IMR-90 (cell line): ENCODE results near the gene DOCK9. TPM values are rescaled to one million over a fixed set of nuclear protein-coding genes. Genes with fewer than 3 reads are reported as not detected.

Source experiments
- ATAC-seq: fragments of 200-7000 bp; cut with Tn5 transposase; 2 replicates; pipeline ENCODE4 v1.9.1; 2020; ENCODE audit warnings: low read depth, mild to moderate bottlenecking, moderate library complexity
- Bru-seq: library from RNA; stranded (reverse); fragments of 400-500 nt; gene quantifications from one replicate; lab custom pipeline; 2021; lab: Mats Ljungman, UMichigan
- BruChase-seq, 2 experiments: library from RNA; stranded (reverse); fragments of 400-500 nt; gene quantifications; one replicate each; lab custom pipeline; 2021; lab: Mats Ljungman, UMichigan
- BruUV-seq: library from RNA; stranded (reverse); fragments of 400-500 nt; replicated peaks from 2 replicates; lab custom pipeline; 2021; lab: Mats Ljungman, UMichigan
- CTCF ChIA-PET: fragments of 300-600 bp; formaldehyde crosslinking; extraction: SDS; loops from one replicate; lab custom pipeline; 2021; ENCODE audit warnings: antibody characterized with exemption; lab: Yijun Ruan, JAX
- POLR2A ChIA-PET: fragments of 300-600 bp; sonication (Branson Sonifier 250); formaldehyde crosslinking; loops from one replicate; lab custom pipeline; 2022; ENCODE audit warnings: antibody characterized with exemption; ENCODE audit not compliant: unreplicated experiment; lab: Charles Lee
- DNase-seq: peaks from one replicate; pipeline ENCODE4 v3.0.0; 2013
- H2AFZ ChIP-seq: replicated peaks from 2 replicates; pipeline ENCODE3; 2013; ENCODE audit warnings: low read length, mild to moderate bottlenecking; ENCODE audit not compliant: poor library complexity
- H2AK5ac ChIP-seq: 2 replicates; pipeline ENCODE4 v1.6.1; 2013; ENCODE audit warnings: low read depth, low read length, inconsistent platforms
- H2AK9ac ChIP-seq: replicated peaks from 2 replicates; pipeline ENCODE3; 2013; ENCODE audit warnings: mild to moderate bottlenecking, low read depth, low read length, moderate library complexity; ENCODE audit not compliant: poor library complexity
- H2BK120ac ChIP-seq: 2 replicates; pipeline ENCODE4 v1.6.1; 2013; ENCODE audit warnings: low read depth, low read length, inconsistent platforms
- H2BK15ac ChIP-seq: 3 replicates; pipeline ENCODE4 v1.6.1; 2013; ENCODE audit warnings: low read depth, low read length, inconsistent platforms
- H2BK20ac ChIP-seq: 2 replicates; pipeline ENCODE4 v1.6.1; 2013; ENCODE audit warnings: low read depth, mild to moderate bottlenecking, inconsistent platforms, low read length, moderate library complexity
- H2BK5ac ChIP-seq: 2 replicates; pipeline ENCODE4 v1.6.1; 2013; ENCODE audit warnings: mild to moderate bottlenecking, low read depth, low read length, inconsistent platforms; ENCODE audit not compliant: poor library complexity, severe bottlenecking
- H3K14ac ChIP-seq: replicated peaks from 2 replicates; pipeline ENCODE4 v1.6.1; 2013; ENCODE audit warnings: low read depth, low read length, inconsistent platforms
- H3K18ac ChIP-seq: 2 replicates; pipeline ENCODE4 v1.6.1; 2013; ENCODE audit warnings: low read depth, low read length, control low read depth
- H3K23ac ChIP-seq: 2 replicates; pipeline ENCODE4 v1.6.1; 2013; ENCODE audit warnings: low read depth, low read length, inconsistent platforms
- H3K27ac ChIP-seq: 2 replicates; pipeline ENCODE4 v1.5.1; 2013; ENCODE audit warnings: mild to moderate bottlenecking, control low read depth, low read length; ENCODE audit not compliant: insufficient read depth
- H3K27me3 ChIP-seq: 2 replicates; pipeline ENCODE4 v1.6.1; 2013; ENCODE audit warnings: low read length; ENCODE audit not compliant: control insufficient read depth, insufficient read depth
- H3K36me3 ChIP-seq: 2 replicates; pipeline ENCODE4 v1.6.1; 2013; ENCODE audit warnings: low read length, mixed read lengths; ENCODE audit not compliant: control insufficient read depth, insufficient read depth
- H3K4ac ChIP-seq: 2 replicates; pipeline ENCODE4 v1.6.1; 2013; ENCODE audit warnings: low read depth, low read length, inconsistent platforms
- H3K4me1 ChIP-seq: 2 replicates; pipeline ENCODE4 v1.6.1; 2013; ENCODE audit warnings: low read length, mixed read lengths; ENCODE audit not compliant: control insufficient read depth, insufficient read depth
- H3K4me2 ChIP-seq: 2 replicates; pipeline ENCODE4 v1.6.1; 2013; ENCODE audit warnings: low read depth, mild to moderate bottlenecking, control low read depth, low read length, moderate library complexity
- H3K4me3 ChIP-seq: 2 replicates; pipeline ENCODE4 v1.5.1; 2013; ENCODE audit warnings: low read depth, mild to moderate bottlenecking, control low read depth, low read length, moderate library complexity; ENCODE audit not compliant: insufficient read depth
- H3K56ac ChIP-seq: 2 replicates; pipeline ENCODE4 v1.6.1; 2013; ENCODE audit warnings: low read length, inconsistent platforms; ENCODE audit not compliant: insufficient read depth; ENCODE audit errors: extremely low read depth
- H3K79me1 ChIP-seq, 2 experiments: 2 replicates each; pipeline ENCODE4 v1.6.1; 2013; ENCODE audit warnings: low read length in 2 of 2, inconsistent platforms in 1 of 2, low read depth in 1 of 2
- H3K9ac ChIP-seq: 2 replicates; pipeline ENCODE4 v1.6.1; 2013; ENCODE audit warnings: low read depth, low read length, control low read depth
- H3K9me1 ChIP-seq: 2 replicates; pipeline ENCODE4 v1.6.1; 2013; ENCODE audit warnings: low read length, inconsistent platforms; ENCODE audit not compliant: insufficient read depth
- H3K9me3 ChIP-seq: 2 replicates; pipeline ENCODE4 v1.6.1; 2013; ENCODE audit warnings: low read length; ENCODE audit not compliant: control insufficient read depth, insufficient read depth
- H4K20me1 ChIP-seq: 2 replicates; pipeline ENCODE4 v1.6.1; 2013; ENCODE audit warnings: low read length, inconsistent platforms; ENCODE audit not compliant: insufficient read depth
- H4K5ac ChIP-seq: 2 replicates; pipeline ENCODE4 v1.6.1; 2013; ENCODE audit warnings: mild to moderate bottlenecking, low read depth, low read length, control low read depth
- H4K8ac ChIP-seq, 2 experiments: 2 replicates each; pipeline ENCODE4 v1.6.1; 2013; ENCODE audit warnings: low read depth in 2 of 2, low read length in 2 of 2, control low read depth in 1 of 2, inconsistent platforms in 1 of 2
- H4K91ac ChIP-seq: 2 replicates; pipeline ENCODE4 v1.6.1; 2013; ENCODE audit warnings: low read depth, low read length, inconsistent platforms; ENCODE audit not compliant: insufficient read depth
- CTCF ChIP-seq: conservative IDR thresholded peaks from 2 replicates; pipeline ENCODE4 v1.5.1; 2012; ENCODE audit warnings: mild to moderate bottlenecking, low read depth, low read length, improper control_type of control experiment
- ELK1 ChIP-seq: fragments of 150-350 bp; IDR thresholded peaks from 2 replicates; pipeline ENCODE4 v1.6.1; 2016; ENCODE audit warnings: low read depth, mild to moderate bottlenecking, low read length, moderate library complexity, borderline replicate concordance
- FOS ChIP-seq: fragments of 150-350 bp; IDR thresholded peaks from 2 replicates; pipeline ENCODE4 v1.6.1; 2016; ENCODE audit warnings: low read depth, low read length
- MAZ ChIP-seq: IDR thresholded peaks from 2 replicates; pipeline ENCODE4 v1.6.1; 2012; ENCODE audit warnings: low read depth, mild to moderate bottlenecking, low read length, improper control_type of control experiment, moderate library complexity, borderline replicate concordance
- MXI1 ChIP-seq: IDR thresholded peaks from 2 replicates; pipeline ENCODE4 v1.6.1; 2012; ENCODE audit warnings: low read depth, mild to moderate bottlenecking, low read length, moderate library complexity, borderline replicate concordance
- NFE2L2 ChIP-seq: fragments of 150-350 bp; IDR thresholded peaks from 2 replicates; pipeline ENCODE4 v1.6.1; 2016; ENCODE audit warnings: low read depth, mild to moderate bottlenecking, low read length
- RFX5 ChIP-seq: IDR thresholded peaks from 2 replicates; pipeline ENCODE4 v1.8.0; 2012; ENCODE audit warnings: low read depth, mild to moderate bottlenecking, low read length, moderate library complexity
- SMC3 ChIP-seq: fragments of 150-350 bp; IDR thresholded peaks from 2 replicates; pipeline ENCODE4 v1.6.1; 2016; ENCODE audit warnings: low read depth, mild to moderate bottlenecking, antibody characterized with exemption, low read length, moderate library complexity
- WGBS, 2 experiments: methylation state at CpG; one replicate each; pipeline versions ENCODE4 v1.1.5 to v1.1.7; 2013; ENCODE audit warnings: missing lambda C conversion rate in 2 of 2; ENCODE audit not compliant: insufficient read length in 1 of 2; ENCODE audit errors: extremely low coverage in 2 of 2; 5-methylcytosine and 5-hydroxymethylcytosine counted together
- dilution Hi-C: fragments of 300-500 bp; cut with HindIII; formaldehyde crosslinking; loops from one replicate; pipeline ENCODE4 v1.14.3; 2018; ENCODE audit warnings: low sequenced_read_pairs; ENCODE audit not compliant: unreplicated experiment
- in situ Hi-C: fragments of 300-500 bp; cut with MboI; formaldehyde crosslinking; loops from 3 replicates; pipeline ENCODE4 v1.14.3; 2019; ENCODE audit warnings: low sequenced_read_pairs, inconsistent platforms, mixed read lengths
- intact Hi-C: fragments of 100-400 bp; cut with micrococcal nuclease; formaldehyde crosslinking; loops from 2 replicates; pipeline ENCODE4 v1.10.0; 2022
- long read RNA-seq: library from polyadenylated mRNA; unstranded; transcript quantifications from one replicate; pipeline ENCODE4 v2.0.0, GENCODE V29; 2021; ENCODE audit not compliant: unreplicated experiment
- polyA plus RNA-seq, 3 experiments: library from polyadenylated mRNA; depleted of rRNA; stranded (reverse); fragments of >200 nt; gene quantifications; 2 replicates each; pipeline ENCODE4 v1.2.3, GENCODE V29; 2012; ENCODE audit warnings: low replicate concordance in 1 of 3
- total RNA-seq: library from RNA; depleted of rRNA; stranded (reverse); fragments of >200 nt; gene quantifications from 2 replicates; pipeline ENCODE4 v1.2.3, GENCODE V29; 2012; rRNA removed

DOCK9 gene
- 7.2 and 9.7 TPM in 2 replicates for total RNA-seq
- polyA plus RNA-seq (2012; rRNA removed): 4.8 and 6.4 TPM in 2 replicates
- polyA plus RNA-seq (2012; cell fraction: cytosol; rRNA removed): 2.7 and 3.8 TPM in 2 replicates
- polyA plus RNA-seq (2012; cell fraction: nucleus; rRNA removed; ENCODE audit: low replicate concordance): 5.8 and 10.6 TPM in 2 replicates
- percentile 47 among the genes with signal in this experiment for Bru-seq, nascent RNA
- BruChase-seq, experiment 1, labeled RNA remaining after a 6-hour chase: percentile 37 among the genes with signal in this experiment
- percentile 42 among the genes with signal in this experiment for BruChase-seq, experiment 2, labeled RNA remaining after a 2-hour chase
- long read RNA-seq, partial matches to known transcripts: 0 of 1 reads
- long read RNA-seq, other reads (novel, unspliced or antisense): 1 of 1 reads

GRCh38 chr13:98977568-98978265, at the start of gene DOCK9:
DOCK9 (minus strand) TSS chr13:98978064; CDS start chr13:98977909, 155 bp downstream.
- Histone ChIP-seq H3K4me3 (peak within 1 kb of the TSS; percentile 49), H2BK15ac (peak within 1 kb of the TSS; percentile 61; the same call in 1 of the 3 replicates), H3K18ac (peak within 1 kb of the TSS; percentile 32; the same call in 1 of the 2 replicates), H4K20me1 (peaks cover 8% of the 10 kb centered on the region; the same call in 1 of the 2 replicates), H3K23ac (peak within 1 kb of the TSS; percentile 50), H3K4ac (peak within 1 kb of the TSS; percentile 69), H2BK20ac (peak within 1 kb of the TSS; percentile 41; the same call in 1 of the 2 replicates), H2BK5ac (peak within 1 kb of the TSS; percentile 3), H3K27me3 (no peaks in the 10 kb centered on the region), H2AFZ (peak within 1 kb of the TSS; percentile 71), H3K56ac (peak within 1 kb of the TSS; percentile 55), H4K5ac (no peak within 1 kb of the TSS), H3K36me3 (no peaks in the 10 kb centered on the region), H3K9me3 (no peaks in the 10 kb centered on the region), H4K8ac (peak within 1 kb of the TSS; percentile 41 to 58; a peak in 2 of 4 replicates), H2AK9ac (no peak within 1 kb of the TSS), H2BK120ac (peak within 1 kb of the TSS; percentile 72), H2AK5ac (peak within 1 kb of the TSS; percentile 41; the same call in 1 of the 2 replicates), H3K4me1 (peaks cover 6% of the 10 kb centered on the region), H3K27ac (no peak within 1 kb of the TSS; the same call in 1 of the 2 replicates), H3K79me1 (peaks cover 0 to 32% of the 10 kb centered on the region in 2 experiments; a peak in 2 of 4 replicates), H3K9me1 (0 out of 2 replicates have a peak, but pooled peaks cover 3% of the 10 kb centered on the region), H3K14ac (peak within 1 kb of the TSS; percentile 62), H3K4me2 (peak within 1 kb of the TSS; percentile 90), H3K9ac (peak within 1 kb of the TSS; percentile 37; the same call in 1 of the 2 replicates), H4K91ac (peak within 1 kb of the TSS; percentile 51; the same call in 1 of the 2 replicates)
- intact Hi-C loops: no loop called here
- TF ChIP-seq CTCF: no peak
- no peak for TF ChIP-seq SMC3
- no peak for TF ChIP-seq MAZ
- TF ChIP-seq ELK1: no peak
- TF ChIP-seq RFX5: no peak
- TF ChIP-seq NFE2L2: no peak
- no peak for TF ChIP-seq FOS
- 0 out of 2 replicates have a peak, but pooled peaks have one; percentile 14 for TF ChIP-seq MXI1
- dilution Hi-C loops: no loop called here
- in situ Hi-C loops: no loop called here
- ChIA-PET POLR2A (no interaction called here), CTCF (interaction anchor here (0.7 to 1.3 kb wide), 3 partner anchors 27 to 138 kb away, joined by 3 read pairs; no protein-coding TSS in a partner anchor)
- BruUV-seq: no TSS peak
- peak; percentile 91 for ATAC-seq
- no CpG with 5 or more reads among the region's 16 CpGs for WGBS, 2 experiments
- peak; percentile 65 for DNase-seq
